Heart left ventricle (tissue), 16 donors: ENCODE measurements around the gene FADS2. TPM values are rescaled to one million over a fixed set of nuclear protein-coding genes. Genes with fewer than 3 reads are reported as not detected.

Experiments
- ATAC-seq, 4 donors: fragments of 200-7000 bp; cut with Tn5 transposase; one replicate each; pipeline ENCODE4 v1.9.1; 2020 to 2022; ENCODE audit warnings: moderate library complexity in 4 of 4, mild to moderate bottlenecking in 3 of 4, moderate number of reproducible peaks in 1 of 4
- DNase-seq, 5 donors: peaks; one replicate each; pipeline ENCODE4 v3.0.0-alpha.2; 2020
- H3K27ac ChIP-seq, 12 donors: fragments of 200-600 bp; sonication (generic) in 4 of 12; one replicate each; pipeline versions ENCODE4 v1.5.0 to v1.8.0; 2016 to 2022; ENCODE audit warnings: mild to moderate bottlenecking in 2 of 12
- H3K27me3 ChIP-seq, 9 donors: fragments of 200-600 bp; sonication (generic) in 2 of 9; one replicate each; pipeline versions ENCODE4 v1.5.1 to v1.8.0; 2016 to 2022; ENCODE audit warnings: mild to moderate bottlenecking in 3 of 9
- H3K36me3 ChIP-seq, 9 donors: fragments of 200-600 bp; sonication (generic) in 2 of 9; one replicate each; pipeline versions ENCODE4 v1.5.0 to v1.8.0; 2018 to 2022; ENCODE audit warnings: mild to moderate bottlenecking in 2 of 9
- H3K4me1 ChIP-seq, 12 donors: fragments of 200-600 bp; sonication (generic) in 4 of 12; one replicate each; pipeline versions ENCODE4 v1.5.0 to v1.8.0; 2016 to 2022; ENCODE audit warnings: mild to moderate bottlenecking in 3 of 12
- H3K4me3 ChIP-seq, 12 donors: fragments of 200-600 bp; sonication (generic) in 4 of 12; one replicate each; pipeline versions ENCODE4 v1.5.0 to v1.8.0; 2017 to 2022; ENCODE audit warnings: mild to moderate bottlenecking in 9 of 12, moderate library complexity in 4 of 12
- H3K9me3 ChIP-seq, 12 donors: fragments of 200-600 bp; sonication (generic) in 4 of 12; one replicate each; pipeline versions ENCODE4 v1.5.0 to v1.8.0; 2016 to 2022; ENCODE audit warnings: mild to moderate bottlenecking in 1 of 12
- CTCF ChIP-seq, 12 donors: fragments of 200-600 bp; sonication (generic) in 4 of 12; IDR thresholded peaks; one replicate each; pipeline versions ENCODE4 v1.5.0 to v1.8.0; 2018 to 2022; ENCODE audit warnings: antibody characterized with exemption in 12 of 12, mild to moderate bottlenecking in 5 of 12
- POLR2A ChIP-seq, 2 donors: fragments of 450-650 bp; IDR thresholded peaks; one replicate each; pipeline ENCODE4 v1.6.1; 2017; ENCODE audit warnings: antibody characterized with exemption in 2 of 2, mild to moderate bottlenecking in 2 of 2, moderate library complexity in 2 of 2
- WGBS, 4 donors: extraction: QIAGEN DNeasy Blood & Tissue Kit in 2 of 4; methylation state at CpG; one replicate each; pipeline versions ENCODE4 v1.1.5 to v1.1.7; 2013 to 2018; 5-methylcytosine and 5-hydroxymethylcytosine counted together
- intact Hi-C, 10 donors: fragments of 100-400 bp; cut with DNase I; formaldehyde crosslinking; loops; one replicate each; pipeline versions ENCODE4 v1.11.1 to v1.14.2; 2022
- polyA plus RNA-seq, 2 donors: library from polyadenylated mRNA; stranded (reverse); fragments of 200-250 nt; gene quantifications; one replicate each; pipeline ENCODE4 v1.2.3, GENCODE V29; 2013
- total RNA-seq, 9 donors: library from RNA; depleted of rRNA in 2 of 9; stranded (reverse); fragments of >200 nt in 2 of 9; fragmentation: NEBNext Ultra II Directional in 3 of 9; extraction: Animal tissue kit (Norgen Biotek cat#: 25700) in 3 of 9; gene quantifications; one replicate each; pipeline versions ENCODE4 v1.1.0 to v1.2.4, GENCODE V29; 2016 to 2023
- donor health status: ischemic (EF 13 %, LVEDD 7.1; RV severe dilation, severe dysfunction).
- donor health status: healthy with polysubstance abuse.
- donor health status: DM: no; HTN: yes; CAD: no.
- donor health status: DM: no; HTN: no; CAD: no.
- donor health status: ischemic (EF 25% LVEDD 6.9; RV normal size, moderate dysfunction).
- donor health status: ischemic (EF 25% LVEDD 5.7; RV mildly dilated, moderate dysfunction).
- donor health status: healthy.
- donor health status: DM: yes; HTN: yes; CAD: no.
- donor health status: ischemic (EF 35%, LVEDD 5.7; RV mildly dilated, moderate dysfunction).
- donor health status: nonischemic (EF 11% LVEDD 7.7; RV severe dilation, severe dysfunction).
- donor health status: DM: yes; HTN: yes; CAD: no.
- donor health status: PGD.
- donor health status: ischemic (EF 29% LVEDD 5.4; RV normal size, mild dysfunction).
- donor health status: nonischemic (EF 23%, LVEDD 6.1; RV moderate dilation, normal function).

Gene FADS2
- total and polyA plus RNA-seq, 11 donors, result 2.6 to 43.6 (median 19.2) TPM

- Histone ChIP-seq H3K9me3 (no peaks in the 10 kb centered on the region), H3K4me3 (no peak overlapping the region), H3K36me3 (peaks cover 0 to 18% (median 7%) of the 10 kb centered on the region in 9 donors), H3K4me1 (peaks cover 0 to 12% (median 8%) of the 10 kb centered on the region in 12 donors), H3K27me3 (no peaks in the 10 kb centered on the region), H3K27ac (no peak overlapping the region)
- ATAC-seq (no peak), DNase-seq (peak in 1 of 5 donors; percentile 56)
- TF ChIP-seq CTCF (IDR thresholded peaks at IDR 0.05), result no peak
- TF ChIP-seq POLR2A (IDR thresholded peaks at IDR 0.05), result no peak
- intact Hi-C loops, result no loop called here
- 87 to 94% (median 90%) methylated on average over 12 to 14 of the region's 14 CpGs for WGBS, 4 donors
Measured at GRCh38 chr11:61779666-61780525, 48.2 kb upstream of the FADS2 start.

- ATAC-seq (no peak), DNase-seq (peak in 1 of 5 donors; percentile 32)
- Histone ChIP-seq H3K4me1 (peaks cover 0 to 12% (median 8%) of the 10 kb centered on the region in 12 donors), H3K27me3 (no peaks in the 10 kb centered on the region), H3K27ac (no peak overlapping the region), H3K9me3 (no peaks in the 10 kb centered on the region), H3K4me3 (no peak overlapping the region), H3K36me3 (peaks cover 0 to 25% (median 14%) of the 10 kb centered on the region in 9 donors)
- intact Hi-C loops, result no loop called here
- no peak for TF ChIP-seq CTCF (IDR thresholded peaks at IDR 0.05)
- TF ChIP-seq POLR2A (IDR thresholded peaks at IDR 0.05), result no peak
- 81 to 83% (median 82%) methylated on average over 9 of the region's 9 CpGs for WGBS, 4 donors
Measured at GRCh38 chr11:61780581-61781162, 47.4 kb upstream of the FADS2 start.

GRCh38 chr11:61781585-61781984 is 46.5 kb upstream of the FADS2 start:
- peak in 1 of 5 donors; percentile 51 for DNase-seq
- intact Hi-C loops, result no loop called here
- no peak for ATAC-seq
- Histone ChIP-seq H3K27ac (no peak overlapping the region), H3K9me3 (no peaks in the 10 kb centered on the region), H3K4me3 (no peak overlapping the region), H3K4me1 (peaks cover 0 to 12% (median 8%) of the 10 kb centered on the region in 12 donors), H3K27me3 (no peaks in the 10 kb centered on the region), H3K36me3 (peaks cover 0 to 35% (median 23%) of the 10 kb centered on the region in 9 donors)
- WGBS, 4 donors, result 60 to 93% (median 82%) methylated on average over 2 to 5 of the region's 5 CpGs
- TF ChIP-seq POLR2A (IDR thresholded peaks at IDR 0.05), result no peak
- TF ChIP-seq CTCF (IDR thresholded peaks at IDR 0.05), result no peak

- H3K27ac ChIP-seq, result no peak overlapping the region
- no peak for DNase-seq
- H3K36me3 ChIP-seq, result peaks cover 0 to 42% (median 30%) of the 10 kb centered on the region in 9 donors
- TF ChIP-seq POLR2A (IDR thresholded peaks at IDR 0.05) (no peak), CTCF (IDR thresholded peaks at IDR 0.05) (no peak)
- intact Hi-C loops, result no loop called here
- no peak for ATAC-seq
- H3K9me3 ChIP-seq, result no peaks in the 10 kb centered on the region
- H3K4me3 ChIP-seq, result no peak overlapping the region
- WGBS, 4 donors, result 87 to 92% (median 91%) methylated on average over 3 of the region's 3 CpGs
- no peaks in the 10 kb centered on the region for H3K27me3 ChIP-seq
- peaks cover 0 to 7% (median 4%) of the 10 kb centered on the region in 12 donors for H3K4me1 ChIP-seq
Measured at GRCh38 chr11:61782299-61782698, 45.8 kb upstream of the FADS2 start.
